Measurements from ENCODE around the gene MYH7.

- TF ChIP-seq CTCF (IDR thresholded peaks at IDR 0.05) (no peak), POLR2A (IDR thresholded peaks at IDR 0.05) (no peak), EP300 (IDR thresholded peaks at IDR 0.05) (no peak)
These were observed 12.2 kb upstream of the MYH7 start for GRCh38 chr14:23447361-23448350.
